NCI-H2029 treated with DMSO at 0.1 percent for 48 hours (cell line): ENCODE results near the gene BTBD6.
"Not testable (repeated sequence)": the region's sequence is repeated elsewhere in the genome, so short reads cannot be mapped to it uniquely, and the experiment has no call there.

Source experiments
- DNase-seq: peaks from one replicate; lab custom pipeline; 2025; lab: John Stamatoyannopoulos, UW

The BTBD6 gene

DNA sequence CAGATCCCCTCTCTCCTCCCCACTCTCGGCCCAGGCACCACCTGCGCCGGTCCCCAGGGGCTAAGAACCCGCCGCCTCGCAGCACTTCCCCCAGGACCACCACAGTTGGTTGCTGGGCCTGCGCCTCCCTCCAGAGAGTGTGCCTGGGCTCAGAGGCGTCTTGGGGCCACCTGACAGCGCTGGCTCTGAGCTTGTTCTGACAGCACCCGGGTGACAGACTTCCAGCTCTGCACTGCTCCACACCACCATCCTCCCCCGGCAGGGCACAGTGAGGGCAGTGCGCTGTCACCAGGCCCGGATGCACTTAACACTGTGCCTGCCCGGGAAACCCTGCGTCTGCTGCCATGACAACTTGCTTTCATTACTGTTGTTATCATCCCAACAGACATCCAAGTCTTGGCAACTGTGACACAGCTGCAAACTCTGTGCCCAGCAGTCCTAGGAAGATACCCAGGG is 45.8 kb downstream of the BTBD6 start:
- no peak for DNase-seq

DNA sequence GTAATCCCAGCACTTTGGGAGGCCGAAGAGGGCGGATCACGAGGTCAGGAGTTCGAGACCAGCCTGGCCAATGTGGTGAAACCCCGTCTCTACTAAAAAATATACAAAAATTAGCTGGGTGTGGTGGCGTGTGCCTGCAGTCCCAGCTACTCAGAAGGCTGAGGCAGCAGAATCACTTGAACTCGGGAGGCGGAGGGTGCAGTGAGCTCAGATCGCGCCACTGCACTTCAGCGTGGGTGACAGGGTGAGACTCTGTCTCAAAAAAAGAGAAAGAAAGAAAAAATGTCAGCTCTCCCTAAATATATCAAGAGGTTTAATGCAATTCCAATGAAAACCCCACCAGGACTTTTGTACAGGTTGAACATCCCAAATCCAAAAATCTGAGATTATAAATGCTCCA is 49.0 kb downstream of the BTBD6 start:
- not testable (repeated sequence) for DNase-seq

DNA sequence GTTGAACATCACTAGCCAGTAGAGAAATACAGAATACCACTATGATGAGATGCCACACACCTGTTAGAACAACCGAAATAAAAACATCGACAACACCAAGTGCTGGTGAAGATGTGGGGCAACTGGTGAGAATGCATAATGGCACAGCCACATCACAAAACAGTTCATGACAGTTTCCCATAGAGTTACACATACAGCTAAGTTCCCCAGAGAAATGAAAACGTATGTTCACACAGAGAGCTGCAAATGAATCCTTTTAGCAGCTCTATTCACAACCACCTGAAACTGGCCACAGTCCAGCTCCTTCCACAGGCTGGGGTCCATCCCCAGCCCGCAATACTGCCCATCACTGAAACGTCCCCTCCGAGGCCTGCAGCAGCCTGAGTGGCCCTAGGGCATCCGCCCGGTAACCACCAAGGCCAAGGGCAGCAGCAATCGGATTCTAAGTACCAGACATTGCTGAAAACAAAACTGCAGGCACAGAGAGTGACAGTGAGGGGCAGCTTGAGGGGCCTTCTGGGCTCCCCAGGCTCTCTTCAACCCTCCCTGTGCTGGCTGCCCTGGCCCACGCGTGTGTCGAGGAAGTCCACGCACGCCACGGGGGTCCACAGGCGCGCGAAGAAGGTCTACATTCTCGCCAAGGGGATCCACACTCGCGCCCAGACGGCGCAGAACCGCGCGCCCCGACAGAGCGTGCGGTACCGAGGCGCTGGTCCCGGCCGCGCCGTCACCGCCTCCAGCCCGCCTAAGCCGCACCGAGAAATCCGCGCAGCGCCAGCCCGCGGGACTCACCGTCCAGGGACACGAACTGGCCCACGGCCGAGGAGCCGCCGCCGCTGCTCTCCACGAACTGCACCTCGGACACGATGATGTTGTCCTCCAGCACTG is 51.6 kb downstream of the BTBD6 start:
- DNase-seq = no peak
